Endothelial cell of umbilical vein (primary cell): ENCODE results near the gene CIDEA.

Experiments
- FOS ChIP-seq: IDR thresholded peaks from 2 replicates; pipeline ENCODE4 v1.6.1; 2011; ENCODE audit warnings: mild to moderate bottlenecking, low read length, moderate library complexity, borderline replicate concordance; ENCODE audit not compliant: insufficient read depth
- GATA2 ChIP-seq: IDR thresholded peaks from 2 replicates; pipeline ENCODE4 v1.7.0; 2011; ENCODE audit warnings: low read depth, mild to moderate bottlenecking, moderate library complexity, mixed read lengths, low read length; ENCODE audit not compliant: insufficient read length, insufficient read depth
- JUN ChIP-seq: IDR thresholded peaks from 2 replicates; pipeline ENCODE4 v1.6.1; 2011; ENCODE audit warnings: borderline replicate concordance, low read depth; ENCODE audit not compliant: insufficient read length, insufficient read depth
- MYC ChIP-seq: IDR thresholded peaks from one replicate; pipeline ENCODE4 v1.6.1; 2011; ENCODE audit warnings: mild to moderate bottlenecking, low read depth, low read length
- POLR2A ChIP-seq: IDR thresholded peaks from 2 replicates; pipeline ENCODE4 v1.6.1; 2012; ENCODE audit warnings: low read depth, mild to moderate bottlenecking, control low read depth, low read length
- POLR2AphosphoS5 ChIP-seq: IDR thresholded peaks from 2 replicates; pipeline ENCODE4 v1.6.1; 2012; ENCODE audit warnings: low read depth, mild to moderate bottlenecking, control low read depth, low read length, moderate library complexity; ENCODE audit not compliant: insufficient read depth
- TF ChIP-seq, protein P1 (sequence below), 2 donors: IDR thresholded peaks; 1 replicate in 1 of 2; 2 replicates in 1 of 2; pipeline ENCODE4 v1.5.1; 2011; ENCODE audit warnings: low read length in 2 of 2, mild to moderate bottlenecking in 2 of 2, moderate library complexity in 2 of 2, control low read depth in 1 of 2, inconsistent platforms in 1 of 2, low read depth in 1 of 2; ENCODE audit not compliant: insufficient read depth in 1 of 2; ENCODE audit errors: extremely low read depth in 1 of 2
- TF ChIP-seq, protein P2 (sequence below): IDR thresholded peaks from 2 replicates; pipeline ENCODE4 v1.6.1; 2011; ENCODE audit not compliant: insufficient read depth, insufficient read length

DNA sequence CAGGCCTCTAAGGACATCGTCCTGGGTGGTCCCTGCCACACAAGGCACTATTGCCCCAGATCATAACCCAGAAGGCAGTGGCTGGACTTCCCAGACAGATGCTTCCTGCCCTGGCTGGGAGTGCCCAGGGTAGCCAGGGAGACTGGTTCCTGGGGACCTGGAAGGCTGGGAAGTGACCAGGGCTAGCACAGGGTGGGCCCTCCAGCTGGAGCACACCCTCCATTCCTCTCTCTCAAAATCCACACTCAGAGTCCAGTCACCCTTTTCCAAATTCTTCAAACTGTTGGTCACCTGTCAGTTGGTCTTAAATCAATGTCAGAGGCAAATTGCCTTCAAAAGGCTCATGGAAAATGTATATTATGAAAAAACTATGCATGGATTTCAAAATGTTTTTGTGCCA, 42.3 kb downstream of the CIDEA start:
- TF ChIP-seq, protein P1, sequence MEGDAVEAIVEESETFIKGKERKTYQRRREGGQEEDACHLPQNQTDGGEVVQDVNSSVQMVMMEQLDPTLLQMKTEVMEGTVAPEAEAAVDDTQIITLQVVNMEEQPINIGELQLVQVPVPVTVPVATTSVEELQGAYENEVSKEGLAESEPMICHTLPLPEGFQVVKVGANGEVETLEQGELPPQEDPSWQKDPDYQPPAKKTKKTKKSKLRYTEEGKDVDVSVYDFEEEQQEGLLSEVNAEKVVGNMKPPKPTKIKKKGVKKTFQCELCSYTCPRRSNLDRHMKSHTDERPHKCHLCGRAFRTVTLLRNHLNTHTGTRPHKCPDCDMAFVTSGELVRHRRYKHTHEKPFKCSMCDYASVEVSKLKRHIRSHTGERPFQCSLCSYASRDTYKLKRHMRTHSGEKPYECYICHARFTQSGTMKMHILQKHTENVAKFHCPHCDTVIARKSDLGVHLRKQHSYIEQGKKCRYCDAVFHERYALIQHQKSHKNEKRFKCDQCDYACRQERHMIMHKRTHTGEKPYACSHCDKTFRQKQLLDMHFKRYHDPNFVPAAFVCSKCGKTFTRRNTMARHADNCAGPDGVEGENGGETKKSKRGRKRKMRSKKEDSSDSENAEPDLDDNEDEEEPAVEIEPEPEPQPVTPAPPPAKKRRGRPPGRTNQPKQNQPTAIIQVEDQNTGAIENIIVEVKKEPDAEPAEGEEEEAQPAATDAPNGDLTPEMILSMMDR (IDR thresholded peaks at IDR 0.05; ENCODE audit: extremely low read depth in 1 of 2, insufficient read depth in 1 of 2, low read depth in 1 of 2, low read length in 2 of 2) = no peak
- TF ChIP-seq, protein P2, sequence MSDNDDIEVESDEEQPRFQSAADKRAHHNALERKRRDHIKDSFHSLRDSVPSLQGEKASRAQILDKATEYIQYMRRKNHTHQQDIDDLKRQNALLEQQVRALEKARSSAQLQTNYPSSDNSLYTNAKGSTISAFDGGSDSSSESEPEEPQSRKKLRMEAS = no peak
- peak; percentile 26 for TF ChIP-seq POLR2AphosphoS5
- TF ChIP-seq MYC = no peak
- TF ChIP-seq POLR2A = no peak
- TF ChIP-seq JUN = no peak
- TF ChIP-seq GATA2 = no peak
- no peak for TF ChIP-seq FOS
